GM23338 (cell line): ENCODE data around the gene FAM50A.

Source experiments
- EZH2 ChIP-seq: fragments of 200-600 bp; sonication (generic); IDR thresholded peaks from one replicate; pipeline ENCODE4 v1.8.0; 2017; ENCODE audit warnings: antibody characterized with exemption, mild to moderate bottlenecking, low read depth; ENCODE audit not compliant: unreplicated experiment
- POLR2AphosphoS5 ChIP-seq: IDR thresholded peaks from 2 replicates; pipeline ENCODE4 v1.6.1; 2016; ENCODE audit warnings: antibody characterized with exemption, low read depth
- TF ChIP-seq, protein P1 (sequence below), 2 experiments: fragments of 200-600 bp in 1 of 2; sonication (generic) in 1 of 2; conservative IDR thresholded peaks; 2 replicates each; pipeline versions ENCODE4 v1.5.1 to v1.6.1; 2016 to 2017; ENCODE audit warnings: antibody characterized with exemption in 2 of 2, low read depth in 2 of 2, mild to moderate bottlenecking in 2 of 2, moderate library complexity in 1 of 2

- TF ChIP-seq, protein P1, sequence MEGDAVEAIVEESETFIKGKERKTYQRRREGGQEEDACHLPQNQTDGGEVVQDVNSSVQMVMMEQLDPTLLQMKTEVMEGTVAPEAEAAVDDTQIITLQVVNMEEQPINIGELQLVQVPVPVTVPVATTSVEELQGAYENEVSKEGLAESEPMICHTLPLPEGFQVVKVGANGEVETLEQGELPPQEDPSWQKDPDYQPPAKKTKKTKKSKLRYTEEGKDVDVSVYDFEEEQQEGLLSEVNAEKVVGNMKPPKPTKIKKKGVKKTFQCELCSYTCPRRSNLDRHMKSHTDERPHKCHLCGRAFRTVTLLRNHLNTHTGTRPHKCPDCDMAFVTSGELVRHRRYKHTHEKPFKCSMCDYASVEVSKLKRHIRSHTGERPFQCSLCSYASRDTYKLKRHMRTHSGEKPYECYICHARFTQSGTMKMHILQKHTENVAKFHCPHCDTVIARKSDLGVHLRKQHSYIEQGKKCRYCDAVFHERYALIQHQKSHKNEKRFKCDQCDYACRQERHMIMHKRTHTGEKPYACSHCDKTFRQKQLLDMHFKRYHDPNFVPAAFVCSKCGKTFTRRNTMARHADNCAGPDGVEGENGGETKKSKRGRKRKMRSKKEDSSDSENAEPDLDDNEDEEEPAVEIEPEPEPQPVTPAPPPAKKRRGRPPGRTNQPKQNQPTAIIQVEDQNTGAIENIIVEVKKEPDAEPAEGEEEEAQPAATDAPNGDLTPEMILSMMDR (conservative IDR thresholded peaks at IDR 0.05; ENCODE audit: low read depth in 2 of 2) = no peak
- TF ChIP-seq POLR2AphosphoS5 (no peak), EZH2 (no peak)
Measured at GRCh38 chrX:154466907-154467306, 23.0 kb downstream of the FAM50A start.
